ENCODE results near the gene BRCA1.
"Not testable (repeated sequence)": the region's sequence is repeated elsewhere in the genome, so short reads cannot be mapped to it uniquely, and the experiment has no call there.

Gene BRCA1

GRCh38 chr17:43133439-43133838 lies 8.3 kb upstream of the BRCA1 start:
- DNase-seq (ENCODE audit: low read depth), result not testable (repeated sequence)

- DNase-seq (ENCODE audit: low read depth), result no peak
Measured at GRCh38 chr17:43132117-43132516, 7.0 kb upstream of the BRCA1 start.

GRCh38 chr17:43129671-43130010 lies 4.5 kb upstream of the BRCA1 start:
- DNase-seq (ENCODE audit: low read depth), result no peak

- DNase-seq (ENCODE audit: low read depth), result not testable (repeated sequence)
Measured at GRCh38 chr17:43127333-43127876, 2.2 kb upstream of the BRCA1 start.

- no peak for DNase-seq (ENCODE audit: low read depth)
Measured at GRCh38 chr17:43126911-43127290, 1.7 kb upstream of the BRCA1 start.

- no peak for DNase-seq (ENCODE audit: low read depth)
Measured at GRCh38 chr17:43125967-43126910, 1.1 kb upstream of the BRCA1 start.

- no peak for DNase-seq (ENCODE audit: low read depth)
Measured at GRCh38 chr17:43118679-43119615, 6.2 kb downstream of the BRCA1 start.

GRCh38 chr17:43114151-43114552 lies 11.0 kb downstream of the BRCA1 start:
- DNase-seq (ENCODE audit: low read depth), result no peak

GRCh38 chr17:43106552-43106951 lies 18.6 kb downstream of the BRCA1 start:
- no peak for DNase-seq (ENCODE audit: low read depth)

- no peak for DNase-seq (ENCODE audit: low read depth)
Measured at GRCh38 chr17:43105146-43105545, 20.0 kb downstream of the BRCA1 start.

- no peak for DNase-seq (ENCODE audit: low read depth)
Measured at GRCh38 chr17:43104665-43105064, 20.5 kb downstream of the BRCA1 start.

- DNase-seq (ENCODE audit: low read depth), result not testable (repeated sequence)
Measured at GRCh38 chr17:43095364-43095763, 29.8 kb downstream of the BRCA1 start.

- DNase-seq (ENCODE audit: low read depth), result no peak
Measured at GRCh38 chr17:43094129-43094835, 30.9 kb downstream of the BRCA1 start.

- no peak for DNase-seq (ENCODE audit: low read depth)
Measured at GRCh38 chr17:43092901-43093300, 32.3 kb downstream of the BRCA1 start.

- no peak for DNase-seq (ENCODE audit: low read depth)
Measured at GRCh38 chr17:43090022-43090421, 35.1 kb downstream of the BRCA1 start.

GRCh38 chr17:43085474-43085873 lies 39.7 kb downstream of the BRCA1 start:
- no peak for DNase-seq (ENCODE audit: low read depth)

- DNase-seq (ENCODE audit: low read depth), result no peak
Measured at GRCh38 chr17:43079641-43080302, 45.4 kb downstream of the BRCA1 start.

GRCh38 chr17:43074869-43075268 lies 50.3 kb downstream of the BRCA1 start:
- no peak for DNase-seq (ENCODE audit: low read depth)

- no peak for DNase-seq (ENCODE audit: low read depth)
Measured at GRCh38 chr17:43070872-43071271, 54.3 kb downstream of the BRCA1 start.

- no peak for DNase-seq (ENCODE audit: low read depth)
Measured at GRCh38 chr17:43070257-43070656, 54.9 kb downstream of the BRCA1 start.

- no peak for DNase-seq (ENCODE audit: low read depth)
Measured at GRCh38 chr17:43069368-43069898, 55.7 kb downstream of the BRCA1 start.

Measured in HS-27A (cell line).